Stimulated activated CD8-positive, alpha-beta memory T cell treated with anti-CD3 and anti-CD28 coated beads, Interleukin-15, amount 100 ng/mL, for 24 hours (primary cell): ENCODE data around the gene ZNF398.

ENCODE experiments used
- DNase-seq: peaks from one replicate; pipeline ENCODE4 v3.0.0-alpha.2; 2020; ENCODE audit warnings: low read depth

ZNF398 gene

DNA sequence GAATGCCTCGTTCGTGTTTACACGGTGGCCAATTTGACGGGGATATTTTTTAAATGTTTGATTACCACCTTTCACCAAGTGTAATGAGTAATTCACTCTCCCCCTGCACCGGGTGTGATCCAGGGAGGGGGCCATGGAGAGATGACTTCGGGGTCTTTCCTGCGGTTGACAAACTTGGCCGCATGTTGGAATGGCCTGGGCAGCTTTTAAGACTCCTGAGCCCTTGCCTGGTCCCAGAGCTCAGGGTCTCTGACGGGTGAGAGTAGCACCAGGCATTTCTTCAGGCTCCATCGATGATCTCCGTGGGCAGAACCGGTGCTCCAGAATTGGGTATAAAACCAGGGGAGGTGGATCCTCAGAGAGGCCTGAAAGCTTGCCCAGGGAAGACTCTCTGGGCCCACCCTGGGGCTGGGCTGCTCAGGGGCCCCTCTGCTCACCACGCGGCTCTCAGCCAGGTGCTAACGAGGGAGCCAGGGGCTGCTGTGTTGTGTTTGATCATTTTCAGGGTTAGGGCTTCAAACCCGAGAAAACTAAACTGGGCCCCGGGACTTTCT is 49.0 kb downstream of the ZNF398 start:
- DNase-seq = no peak

DNA sequence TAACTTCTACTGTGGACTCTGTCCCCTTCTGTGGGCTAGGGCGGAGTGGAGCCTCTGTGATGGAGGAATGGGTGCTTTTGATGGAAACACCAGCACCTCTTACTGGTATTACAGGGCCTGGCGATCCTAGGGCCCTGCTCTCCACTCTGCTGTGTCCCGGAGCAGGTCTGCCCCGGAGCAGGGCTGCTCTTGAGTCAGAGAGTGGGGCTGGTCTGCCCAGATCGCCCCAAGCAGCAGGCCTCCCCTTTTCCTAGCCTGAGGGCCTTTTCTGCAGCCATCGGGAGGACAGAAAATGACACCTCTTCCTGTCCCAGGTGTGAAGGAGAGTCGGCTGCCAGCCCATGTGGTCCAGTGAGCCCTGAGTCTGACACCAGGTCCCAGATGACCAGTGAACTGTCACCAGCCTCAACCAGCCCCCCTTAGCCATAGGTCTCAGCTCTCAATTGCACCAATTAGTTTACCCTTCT is 49.5 kb downstream of the ZNF398 start:
- no peak for DNase-seq

DNA sequence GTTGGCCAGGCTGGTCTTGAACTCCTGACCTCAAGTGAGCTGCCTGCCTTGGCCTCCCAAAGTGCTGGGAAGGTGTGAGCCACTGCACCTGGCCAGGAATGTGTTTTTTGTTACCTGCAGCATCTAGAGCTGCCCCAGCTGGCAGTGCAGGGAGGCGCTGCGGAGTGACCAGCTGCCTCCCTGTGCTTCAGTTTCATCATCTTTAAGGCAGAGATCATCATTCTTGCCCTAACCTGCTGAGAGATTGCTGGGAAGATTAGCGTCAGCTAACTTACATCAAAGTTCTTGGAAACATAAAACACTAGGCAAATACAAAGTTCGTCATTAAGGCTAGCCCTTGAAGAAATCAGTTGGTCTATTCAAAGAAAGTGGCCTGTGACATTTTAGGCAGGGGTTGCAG is 50.4 kb downstream of the ZNF398 start:
- DNase-seq = no peak

DNA sequence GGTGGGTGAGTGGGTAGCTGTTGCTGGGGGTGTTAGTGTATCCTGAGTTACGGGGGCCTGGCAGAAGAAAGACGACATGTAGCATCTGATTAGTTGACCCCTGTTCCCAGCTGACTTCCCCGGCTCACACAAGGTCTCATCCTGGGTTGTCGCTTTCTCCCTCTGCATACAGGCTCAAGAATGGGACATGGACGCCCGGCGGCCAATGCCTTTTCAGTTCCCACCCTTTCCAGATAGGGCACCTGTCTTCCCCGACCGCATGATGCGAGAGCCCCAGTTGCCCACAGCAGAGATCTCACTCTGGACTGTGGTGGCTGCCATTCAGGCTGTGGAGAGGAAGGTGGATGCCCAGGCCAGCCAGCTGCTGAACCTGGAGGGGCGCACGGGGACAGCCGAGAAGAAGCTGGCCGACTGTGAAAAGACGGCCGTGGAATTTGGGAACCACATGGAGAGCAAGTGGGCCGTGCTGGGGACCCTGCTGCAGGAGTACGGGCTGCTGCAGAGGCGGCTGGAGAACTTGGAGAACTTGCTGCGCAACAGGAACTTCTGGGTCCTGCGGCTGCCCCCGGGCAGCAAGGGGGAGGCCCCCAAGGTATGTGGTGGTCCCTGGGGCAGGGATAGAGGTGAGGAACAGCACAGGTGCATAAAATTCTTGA is 51.0 kb downstream of the ZNF398 start:
- DNase-seq = no peak

DNA sequence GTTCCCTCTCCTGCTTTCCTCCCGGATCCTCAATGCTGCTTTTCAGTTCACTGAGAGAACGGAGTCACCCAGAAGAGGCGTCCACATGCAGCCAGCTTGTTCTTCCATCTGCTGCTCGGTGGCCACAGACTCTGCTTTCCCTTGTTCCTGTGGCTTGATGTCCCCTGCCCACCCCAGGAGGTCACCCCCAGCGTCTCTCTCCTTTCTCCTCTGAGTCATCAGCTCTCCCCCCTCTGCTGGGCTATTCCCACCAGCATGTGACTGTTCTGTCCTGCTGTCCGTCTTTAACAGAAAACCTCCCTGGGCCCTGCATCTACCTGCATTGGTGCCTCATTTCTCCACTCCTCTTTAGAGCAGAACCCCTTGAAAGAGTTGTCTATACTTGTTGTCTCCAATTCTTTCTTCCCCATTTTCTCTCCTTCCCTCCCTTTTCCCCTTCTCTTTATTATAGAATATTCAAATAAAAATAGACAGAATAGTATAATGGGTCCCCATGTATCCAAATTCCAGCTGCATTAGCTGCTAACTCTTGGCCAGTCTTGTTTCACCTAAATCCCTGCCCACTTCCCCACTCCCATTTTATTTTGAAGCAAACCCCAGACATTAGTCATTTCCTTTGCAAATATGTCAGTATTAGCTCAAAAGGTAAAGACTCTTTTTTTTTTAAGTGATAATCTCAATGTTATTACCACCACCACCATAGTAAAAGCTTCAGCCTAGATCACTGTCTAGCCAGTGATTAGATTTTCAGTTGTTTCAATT is 52.2 kb downstream of the ZNF398 start:
- DNase-seq = no peak

DNA sequence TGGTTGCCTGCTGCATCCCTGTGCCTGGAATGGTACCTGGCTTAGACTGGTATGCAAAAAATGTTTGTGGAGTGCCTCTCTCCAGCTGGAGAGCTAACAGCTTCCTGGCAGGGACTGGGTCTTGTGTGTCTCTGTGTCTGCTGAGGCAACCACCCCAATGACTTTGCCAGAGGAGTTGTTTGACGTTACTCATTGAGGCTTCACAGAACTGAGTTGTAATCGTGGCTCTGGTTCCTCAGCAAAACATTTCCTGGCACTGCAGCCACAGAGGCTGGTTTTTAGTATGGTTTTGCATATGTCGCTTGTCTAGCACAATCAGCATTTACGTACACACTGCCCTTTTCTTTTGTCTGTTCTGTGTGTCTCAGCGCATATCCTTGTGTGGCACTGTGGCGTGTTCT is 55.6 kb downstream of the ZNF398 start:
- DNase-seq = no peak

DNA sequence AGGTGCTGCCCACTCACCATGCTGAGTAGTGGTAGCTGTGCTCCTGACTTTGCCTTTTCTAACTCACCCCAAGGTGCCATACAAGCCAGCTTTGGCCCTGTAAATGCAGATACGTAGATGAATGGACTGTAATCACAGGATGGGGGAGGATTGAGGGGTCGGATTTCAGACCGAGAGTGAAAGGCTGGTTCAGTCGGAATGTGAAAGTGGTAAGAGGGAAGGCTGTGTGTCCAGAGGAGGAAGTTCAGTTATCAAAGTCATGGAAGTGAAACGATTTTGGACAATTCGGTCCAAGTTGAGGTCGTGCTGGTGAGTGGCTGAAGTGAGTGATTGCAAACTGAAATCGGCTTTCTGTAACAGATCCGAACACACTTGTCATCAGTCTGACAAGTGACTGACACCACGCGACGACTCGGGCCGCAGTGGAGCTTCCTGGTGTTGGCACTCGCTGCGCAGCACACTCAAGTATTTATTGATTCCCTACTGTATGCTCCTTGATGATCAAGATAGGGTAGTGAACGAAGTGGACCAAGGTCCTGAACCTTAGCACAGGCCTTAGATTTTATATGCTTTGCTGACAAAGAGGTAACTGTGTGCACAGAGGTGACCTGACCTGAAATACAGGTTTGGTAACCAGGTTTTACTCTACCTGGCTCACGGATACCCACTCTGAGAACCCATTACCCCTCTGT is 58.6 kb downstream of the ZNF398 start:
- no peak for DNase-seq

- no peak for DNase-seq
These were observed 60.2 kb downstream of the ZNF398 start for GRCh38 chr7:149207324-149208035.

DNA sequence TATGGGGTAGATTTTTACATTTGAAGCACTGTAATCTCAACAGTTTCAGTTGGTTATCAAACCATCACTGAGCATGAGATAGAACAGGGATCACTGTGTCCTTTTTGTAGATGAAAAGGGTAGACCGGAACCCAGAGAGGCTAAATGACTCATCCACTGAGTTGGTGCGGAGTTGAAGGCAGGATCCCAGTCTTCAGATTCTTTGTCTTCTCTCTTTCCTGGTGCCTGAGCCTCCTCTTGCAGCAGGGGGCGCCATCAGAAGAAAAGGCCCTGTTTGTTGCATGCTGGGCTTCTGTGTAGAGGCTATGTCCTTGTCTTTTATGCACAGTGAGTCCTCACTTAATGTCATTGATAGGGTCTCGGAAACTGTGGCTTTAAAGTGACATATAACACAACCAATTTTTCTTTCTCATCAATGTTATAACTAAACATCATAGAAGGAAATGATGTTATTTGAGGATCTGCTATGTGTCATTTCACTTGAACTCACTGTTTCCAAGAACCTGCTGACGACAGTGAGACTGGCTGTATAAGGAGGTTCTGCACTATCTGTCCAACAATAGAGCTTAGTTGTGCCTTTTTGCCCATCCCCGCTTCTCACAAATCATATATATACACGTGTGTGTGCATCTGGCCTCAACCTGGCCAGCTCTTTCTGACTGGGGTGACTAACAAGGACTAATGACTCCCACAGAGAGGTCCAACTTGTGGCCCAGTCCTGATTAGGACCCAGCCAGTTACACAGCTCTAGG is 62.4 kb downstream of the ZNF398 start:
- peak; percentile 49 for DNase-seq

DNA sequence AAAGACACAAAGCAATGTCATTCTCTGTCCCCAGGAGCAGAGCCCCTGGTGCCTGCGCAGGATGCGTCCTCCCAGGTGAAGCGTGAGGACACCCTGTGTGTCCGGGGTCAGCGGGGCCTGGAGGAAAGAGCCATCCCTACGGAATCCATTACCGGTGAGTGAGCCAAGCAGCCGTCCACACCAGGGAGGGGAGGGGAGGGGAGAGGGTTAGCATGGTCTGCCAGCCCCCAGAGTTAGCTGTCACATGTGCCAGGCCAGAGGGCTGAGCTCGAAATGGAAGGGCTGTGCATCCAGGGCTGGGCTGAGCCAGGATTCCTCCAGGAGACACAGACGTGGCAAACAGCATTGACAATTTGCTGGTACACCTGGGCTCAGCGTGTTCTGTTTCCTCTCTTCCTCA is 63.3 kb downstream of the ZNF398 start:
- no peak for DNase-seq

GRCh38 chr7:149214020-149214720 is 66.9 kb downstream of the ZNF398 start:
- no peak for DNase-seq

DNA sequence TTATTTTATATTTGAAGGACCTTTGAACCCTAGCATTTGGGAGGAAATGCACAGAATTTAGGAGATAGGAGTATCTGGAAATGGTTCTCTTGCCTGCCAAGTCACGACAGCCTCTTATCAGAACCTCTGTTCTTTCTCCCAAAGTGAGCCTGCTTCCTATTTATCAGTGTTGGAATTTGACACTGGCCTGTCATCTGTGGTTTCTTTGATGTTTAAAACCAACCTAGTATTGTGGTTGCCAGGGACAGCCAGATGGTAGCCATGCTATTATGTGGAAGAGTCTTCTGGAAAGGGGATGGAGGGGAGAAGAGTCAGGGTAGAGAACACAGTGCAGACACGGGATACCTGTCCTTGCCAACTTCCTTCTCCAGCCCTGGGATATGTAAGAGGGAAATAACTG is 69.1 kb downstream of the ZNF398 start:
- no peak for DNase-seq

GRCh38 chr7:149217570-149217969 is 70.3 kb downstream of the ZNF398 start:
- no peak for DNase-seq

GRCh38 chr7:149218469-149219420 is 71.5 kb downstream of the ZNF398 start:
- no peak for DNase-seq

DNA sequence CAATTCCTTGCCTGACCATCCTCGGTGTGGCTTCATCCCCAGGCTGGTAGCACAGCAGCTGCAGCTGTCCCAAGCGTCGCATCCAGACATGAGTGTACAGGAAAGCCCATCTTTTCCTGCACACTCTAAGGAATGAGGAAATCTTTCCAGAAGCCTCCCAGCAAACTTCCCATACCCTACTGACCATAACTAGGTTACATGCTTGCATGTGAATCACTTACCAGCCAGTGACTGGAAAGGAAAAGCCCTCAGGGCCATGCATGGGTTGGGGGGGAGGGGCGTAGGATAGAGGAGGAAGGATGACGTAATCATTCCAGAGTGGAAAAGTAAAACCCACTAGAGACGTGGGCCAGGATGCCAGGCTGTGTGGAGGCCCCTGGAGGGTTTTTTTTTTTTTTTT is 73.3 kb downstream of the ZNF398 start:
- DNase-seq = no peak

GRCh38 chr7:149223176-149223575 is 75.9 kb downstream of the ZNF398 start:
- DNase-seq = no peak

DNA sequence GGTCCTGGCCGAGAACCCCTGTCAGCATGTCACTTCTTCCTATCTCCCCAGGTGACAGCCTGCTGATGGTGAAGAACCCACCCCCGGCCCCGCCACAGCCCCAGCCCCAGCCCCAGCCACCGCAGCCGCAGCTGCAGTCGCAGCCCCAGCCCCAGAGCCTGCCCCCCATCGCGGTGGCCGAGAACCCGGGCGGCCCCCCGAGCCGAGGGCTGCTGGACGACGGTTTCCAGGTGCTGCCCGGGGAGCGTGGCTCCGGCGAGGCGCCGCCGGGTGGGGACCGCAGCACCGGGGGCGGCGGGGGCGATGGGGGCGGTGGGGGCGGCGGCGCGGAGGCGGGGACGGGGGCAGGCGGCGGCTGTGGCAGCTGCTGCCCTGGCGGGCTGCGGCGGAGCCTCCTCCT is 76.5 kb downstream of the ZNF398 start:
- DNase-seq = no peak

DNA sequence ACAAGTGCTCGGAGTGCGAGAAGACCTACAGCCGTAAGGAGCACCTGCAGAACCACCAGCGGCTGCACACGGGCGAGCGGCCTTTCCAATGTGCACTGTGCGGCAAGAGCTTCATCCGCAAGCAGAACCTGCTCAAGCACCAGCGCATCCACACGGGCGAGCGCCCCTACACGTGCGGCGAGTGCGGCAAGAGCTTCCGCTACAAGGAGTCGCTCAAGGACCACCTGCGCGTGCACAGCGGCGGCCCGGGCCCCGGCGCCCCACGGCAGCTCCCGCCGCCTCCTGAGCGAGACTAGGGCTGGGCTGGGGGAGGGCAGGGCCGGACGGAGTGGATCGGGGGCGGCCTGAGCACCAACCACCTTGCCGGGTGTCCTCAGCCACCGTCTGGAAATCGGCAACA is 77.1 kb downstream of the ZNF398 start:
- DNase-seq = no peak

DNA sequence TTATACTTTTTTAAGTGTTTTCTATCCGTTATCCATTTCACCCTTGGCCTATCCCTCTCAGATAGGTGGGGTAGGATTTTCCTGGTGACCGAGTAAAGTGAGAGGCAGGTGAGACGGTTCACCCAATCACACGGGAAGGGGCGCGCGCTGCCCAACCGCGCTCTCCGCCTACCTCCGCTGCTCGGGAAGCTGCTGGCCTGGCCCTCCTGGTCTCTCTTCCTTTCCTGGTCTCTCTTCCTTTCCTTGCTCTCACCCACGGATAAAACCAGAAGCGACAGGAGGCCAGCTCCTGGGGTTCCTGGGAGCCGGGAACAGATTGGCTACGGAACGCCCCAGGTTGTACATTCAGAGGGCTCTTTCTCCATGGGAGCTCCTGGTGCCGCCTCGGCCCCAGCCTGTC is 77.9 kb downstream of the ZNF398 start:
- DNase-seq = no peak

GRCh38 chr7:149225656-149226055 is 78.4 kb downstream of the ZNF398 start:
- DNase-seq = no peak
